NT2/D1 (cell line): ENCODE data around the gene CNKSR3.

Experiments used
- YY1 ChIP-seq: IDR thresholded peaks from 2 replicates; pipeline ENCODE4 v1.6.1; 2011; ENCODE audit not compliant: insufficient read length, insufficient read depth
- ZNF274 ChIP-seq: IDR thresholded peaks from 2 replicates; pipeline ENCODE4 v1.6.1; 2011; ENCODE audit warnings: mild to moderate bottlenecking, low read depth, low read length

- TF ChIP-seq YY1 (no peak), ZNF274 (no peak)
These were observed 127.7 kb downstream of the CNKSR3 start for GRCh38 chr6:154382740-154383139.
